NB4 (cell line): ENCODE results near the gene TMPRSS9.

Experiments used
- MYC ChIP-seq: IDR thresholded peaks from 2 replicates; pipeline ENCODE4 v1.6.1; 2011; ENCODE audit warnings: low read depth, low read length
- POLR2A ChIP-seq: IDR thresholded peaks from 2 replicates; pipeline ENCODE4 v1.6.1; 2011; ENCODE audit warnings: mild to moderate bottlenecking; ENCODE audit not compliant: insufficient read length; ENCODE audit errors: extremely low read depth
- TF ChIP-seq, protein P1 (sequence below): IDR thresholded peaks from one replicate; pipeline ENCODE4 v1.5.1; 2012; ENCODE audit warnings: low read depth, low read length
- TF ChIP-seq, protein P2 (sequence below): IDR thresholded peaks from 2 replicates; pipeline ENCODE4 v1.6.1; 2011; ENCODE audit warnings: low read depth, low read length

DNA sequence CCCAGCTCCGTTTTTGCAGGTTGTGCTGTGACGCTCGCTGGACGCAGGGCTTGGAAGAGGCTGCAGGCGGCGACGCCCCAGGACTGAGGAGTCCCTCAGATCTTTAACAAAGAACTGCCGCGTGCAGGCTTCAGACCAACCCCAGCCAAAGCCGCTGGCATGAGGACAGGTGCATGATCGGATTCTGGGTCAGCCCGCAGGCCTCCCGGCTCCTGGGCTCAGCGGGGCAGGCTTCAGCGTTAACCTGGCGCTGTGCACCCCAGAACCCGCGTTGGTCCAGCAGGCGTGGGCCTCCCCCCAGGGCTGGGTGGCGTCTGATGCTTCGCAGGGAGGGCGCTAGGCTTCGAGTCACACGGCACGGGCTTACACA lies 68.2 kb downstream of the TMPRSS9 start:
- TF ChIP-seq, protein P1, sequence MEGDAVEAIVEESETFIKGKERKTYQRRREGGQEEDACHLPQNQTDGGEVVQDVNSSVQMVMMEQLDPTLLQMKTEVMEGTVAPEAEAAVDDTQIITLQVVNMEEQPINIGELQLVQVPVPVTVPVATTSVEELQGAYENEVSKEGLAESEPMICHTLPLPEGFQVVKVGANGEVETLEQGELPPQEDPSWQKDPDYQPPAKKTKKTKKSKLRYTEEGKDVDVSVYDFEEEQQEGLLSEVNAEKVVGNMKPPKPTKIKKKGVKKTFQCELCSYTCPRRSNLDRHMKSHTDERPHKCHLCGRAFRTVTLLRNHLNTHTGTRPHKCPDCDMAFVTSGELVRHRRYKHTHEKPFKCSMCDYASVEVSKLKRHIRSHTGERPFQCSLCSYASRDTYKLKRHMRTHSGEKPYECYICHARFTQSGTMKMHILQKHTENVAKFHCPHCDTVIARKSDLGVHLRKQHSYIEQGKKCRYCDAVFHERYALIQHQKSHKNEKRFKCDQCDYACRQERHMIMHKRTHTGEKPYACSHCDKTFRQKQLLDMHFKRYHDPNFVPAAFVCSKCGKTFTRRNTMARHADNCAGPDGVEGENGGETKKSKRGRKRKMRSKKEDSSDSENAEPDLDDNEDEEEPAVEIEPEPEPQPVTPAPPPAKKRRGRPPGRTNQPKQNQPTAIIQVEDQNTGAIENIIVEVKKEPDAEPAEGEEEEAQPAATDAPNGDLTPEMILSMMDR = no peak
- TF ChIP-seq POLR2A (no peak), MYC (no peak)
- TF ChIP-seq, protein P2, sequence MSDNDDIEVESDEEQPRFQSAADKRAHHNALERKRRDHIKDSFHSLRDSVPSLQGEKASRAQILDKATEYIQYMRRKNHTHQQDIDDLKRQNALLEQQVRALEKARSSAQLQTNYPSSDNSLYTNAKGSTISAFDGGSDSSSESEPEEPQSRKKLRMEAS = no peak
